LNCaP clone FGC (cell line): ENCODE data around the gene ADARB1.

Source experiments
- DNase-seq: peaks from one replicate; pipeline ENCODE4 v3.0.0-alpha.2; 2011; ENCODE audit warnings: low read depth
- H3K4me3 ChIP-seq: 2 replicates; pipeline ENCODE4 v1.5.1; 2011; ENCODE audit warnings: mild to moderate bottlenecking, low read depth, low read length, control low read depth
- CTCF ChIP-seq: IDR thresholded peaks from 2 replicates; pipeline ENCODE4 v1.5.1; 2012; ENCODE audit warnings: mild to moderate bottlenecking; ENCODE audit not compliant: control insufficient read depth, insufficient read depth; ENCODE audit errors: extremely low read depth

ADARB1 gene

DNA sequence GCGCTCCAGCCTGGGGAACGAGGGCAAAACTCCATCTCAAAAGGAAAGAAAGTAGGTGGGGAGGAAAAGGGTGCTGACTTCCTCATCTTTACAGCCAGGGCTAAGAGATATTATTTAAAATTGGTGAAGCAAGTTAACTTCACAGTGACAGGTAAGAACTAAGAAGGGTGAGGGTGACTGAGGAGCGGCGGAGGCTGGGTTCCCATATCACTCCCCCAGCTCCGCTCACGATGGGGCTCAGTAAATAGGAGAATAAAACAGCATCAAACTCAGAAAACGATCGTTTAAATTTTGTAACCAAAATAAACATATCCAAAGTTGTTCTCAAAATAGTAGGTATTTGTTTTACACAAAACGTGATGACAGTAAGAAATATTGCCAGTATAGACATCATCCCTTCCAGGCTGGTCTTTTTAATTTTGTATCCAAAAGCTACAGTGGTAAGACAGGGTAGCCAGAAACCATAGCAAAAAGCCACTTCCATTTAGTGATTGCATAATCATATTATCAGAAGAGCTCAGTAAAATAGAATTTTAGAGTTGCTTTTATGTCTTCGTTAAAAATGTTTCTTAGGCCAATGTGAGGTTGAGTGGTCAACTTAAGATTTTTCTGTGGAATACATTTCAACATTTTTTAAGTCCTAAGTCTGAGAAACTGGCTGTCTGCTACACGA lies 26.2 kb upstream of the ADARB1 start:
- DNase-seq: no peak
- H3K4me3 ChIP-seq: no peak overlapping the region
- TF ChIP-seq CTCF: no peak

DNA sequence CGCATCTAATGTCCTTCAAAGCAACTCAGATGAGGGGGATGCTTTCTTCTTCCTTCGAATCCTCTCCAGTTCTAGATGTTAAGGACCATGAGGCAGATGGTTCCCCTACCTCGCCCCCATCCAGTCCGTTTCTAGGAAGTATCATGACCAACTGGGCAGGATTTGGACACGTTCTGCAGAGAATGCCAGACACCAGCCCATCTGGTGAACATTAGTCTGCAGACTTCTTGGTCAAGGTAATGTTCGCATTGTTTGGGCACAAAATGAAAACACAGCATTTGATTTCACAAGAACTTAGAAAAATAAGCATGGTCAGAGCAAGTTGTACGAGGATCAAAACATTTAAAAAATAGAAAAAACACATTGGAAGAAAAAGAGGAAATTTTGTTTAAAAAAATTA lies 25.4 kb upstream of the ADARB1 start:
- no peak for TF ChIP-seq CTCF
- DNase-seq: no peak
- H3K4me3 ChIP-seq: no peak overlapping the region

GRCh38 chr21:45049714-45050344 lies 24.6 kb upstream of the ADARB1 start:
- TF ChIP-seq CTCF: no peak
- DNase-seq: no peak
- no peak overlapping the region for H3K4me3 ChIP-seq

DNA sequence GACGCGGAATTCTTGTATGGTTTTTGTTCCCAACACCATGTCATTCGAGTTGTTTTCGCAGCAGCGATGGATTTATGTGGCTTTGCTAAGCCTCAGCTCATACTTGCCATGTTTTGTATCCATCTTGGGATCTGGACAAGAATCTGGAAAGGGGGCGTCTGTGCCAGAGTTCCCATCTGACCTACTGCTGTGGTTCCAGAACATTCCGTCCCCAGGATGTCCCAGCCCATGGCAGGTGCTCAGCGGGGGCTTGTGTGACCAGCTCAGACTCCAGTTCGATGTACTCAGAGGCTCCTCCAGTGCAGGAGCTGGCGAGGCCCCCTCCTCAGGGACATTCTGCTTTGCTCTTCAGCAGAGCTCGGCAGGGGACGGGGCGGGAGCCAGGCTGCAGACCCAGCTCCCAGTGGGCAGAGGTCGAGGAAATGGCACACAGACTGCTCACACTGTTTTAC lies 24.0 kb upstream of the ADARB1 start:
- no peak for DNase-seq
- TF ChIP-seq CTCF: no peak
- H3K4me3 ChIP-seq: no peak overlapping the region

GRCh38 chr21:45050797-45051489 lies 23.4 kb upstream of the ADARB1 start:
- DNase-seq: no peak

More at GRCh38 chr21:45050797-45051489, 23.4 kb upstream of the ADARB1 start:
- no peak for TF ChIP-seq CTCF
- H3K4me3 ChIP-seq: no peak overlapping the region
